B cell (primary cell): Measurements from ENCODE around the gene GUCY1B1. TPM values are rescaled to one million over a fixed set of nuclear protein-coding genes. Genes with fewer than 3 reads are reported as not detected.

Source experiments
- ATAC-seq: fragments of 200-7000 bp; cut with Tn5 transposase; one replicate; pipeline ENCODE4 v1.10.0; 2021; ENCODE audit warnings: low read depth, mild to moderate bottlenecking, moderate number of reproducible peaks, moderate library complexity
- CTCF ChIA-PET: fragments of 350-600 bp; sonication (Branson Sonifier 250); formaldehyde crosslinking; loops from one replicate; lab custom pipeline; 2021; ENCODE audit warnings: antibody characterized with exemption, inconsistent platforms; lab: Charles Lee
- POLR2A ChIA-PET: fragments of 350-600 bp; sonication (Branson Sonifier 250); formaldehyde crosslinking; loops from one replicate; lab custom pipeline; 2021; ENCODE audit warnings: antibody characterized with exemption; lab: Charles Lee
- DNase-seq: peaks from one replicate; pipeline ENCODE4 v3.0.0; 2013
- H2AFZ ChIP-seq: 2 replicates; pipeline ENCODE4 v1.6.1; 2012; ENCODE audit warnings: mild to moderate bottlenecking, low read depth, low read length; ENCODE audit not compliant: insufficient read depth, poor library complexity, severe bottlenecking
- H3K27ac ChIP-seq, 2 donors: 1 replicate in 1 of 2; 2 replicates in 1 of 2; pipeline ENCODE4 v1.5.1; 2012 to 2013; ENCODE audit warnings: low read length in 2 of 2, mild to moderate bottlenecking in 2 of 2, moderate library complexity in 1 of 2
- H3K27me3 ChIP-seq, 4 experiments: fragments of 200-600 bp in 1 of 4; sonication (generic) in 1 of 4; replicated peaks in 1 of 4; 1 replicate in 2 of 4; 2 replicates in 2 of 4; pipeline versions ENCODE4 v1.6.1 to v1.7.0; 2013 to 2016; ENCODE audit warnings: low read length in 3 of 4, mild to moderate bottlenecking in 2 of 4, mixed read lengths in 1 of 4, moderate library complexity in 1 of 4; ENCODE audit not compliant: insufficient read depth in 4 of 4, control insufficient read depth in 3 of 4; ENCODE audit errors: control extremely low read depth in 1 of 4
- H3K36me3 ChIP-seq, 2 experiments: replicated peaks in 1 of 2; 1 replicate in 1 of 2; 2 replicates in 1 of 2; pipeline versions ENCODE4 v1.6.1 to v1.7.1; 2013; ENCODE audit warnings: low read length in 1 of 2; ENCODE audit not compliant: insufficient read depth in 2 of 2, control insufficient read depth in 1 of 2; ENCODE audit errors: control extremely low read depth in 1 of 2, extremely low read depth in 1 of 2
- H3K4me1 ChIP-seq, 2 donors: fragments of 200-600 bp in 1 of 2; sonication (generic) in 1 of 2; 1 replicate in 1 of 2; 2 replicates in 1 of 2; pipeline versions ENCODE4 v1.5.1 to v1.6.1; 2013 to 2017; ENCODE audit warnings: low read length in 2 of 2; ENCODE audit not compliant: control insufficient read depth in 2 of 2, insufficient read depth in 2 of 2
- H3K4me2 ChIP-seq: replicated peaks from 2 replicates; pipeline ENCODE3; 2012; ENCODE audit warnings: mild to moderate bottlenecking, low read depth, low read length; ENCODE audit not compliant: poor library complexity, severe bottlenecking
- H3K4me3 ChIP-seq, 5 experiments: fragments of 200-600 bp in 1 of 5; sonication (generic) in 1 of 5; 1 replicate in 3 of 5; 2 replicates in 2 of 5; pipeline versions ENCODE4 v1.5.1 to v1.7.0; 2011 to 2016; ENCODE audit warnings: low read length in 4 of 5, mild to moderate bottlenecking in 4 of 5, low read depth in 2 of 5, control low read depth in 1 of 5, moderate library complexity in 1 of 5; ENCODE audit not compliant: insufficient read depth in 1 of 5; ENCODE audit errors: control extremely low read depth in 1 of 5, extremely low read depth in 1 of 5
- H3K79me2 ChIP-seq: fragments of 200-600 bp; sonication (generic); one replicate; pipeline ENCODE4 v1.6.0; 2016; ENCODE audit warnings: low read length; ENCODE audit not compliant: control insufficient read depth, insufficient read depth
- H3K9ac ChIP-seq: fragments of 200-600 bp; sonication (generic); 2 replicates; pipeline ENCODE4 v1.6.1; 2017; ENCODE audit warnings: mild to moderate bottlenecking, low read length, moderate library complexity
- H3K9me3 ChIP-seq, 3 donors: one replicate each; pipeline versions ENCODE4 v1.6.1 to v1.7.1; 2013; ENCODE audit warnings: low read length in 2 of 3; ENCODE audit not compliant: control insufficient read depth in 2 of 3, insufficient read depth in 1 of 3; ENCODE audit errors: control extremely low read depth in 1 of 3
- H4K20me1 ChIP-seq: 2 replicates; pipeline ENCODE4 v1.6.0; 2012; ENCODE audit warnings: mild to moderate bottlenecking, low read length; ENCODE audit not compliant: insufficient read depth, control insufficient read depth, poor library complexity, severe bottlenecking
- H3K27ac Mint-ChIP-seq: one replicate; pipeline ENCODE4 v1.8.0; 2021; ENCODE audit warnings: mixed read lengths
- H3K27me3 Mint-ChIP-seq: one replicate; pipeline ENCODE4 v1.8.0; 2021; ENCODE audit warnings: mixed read lengths
- H3K4me1 Mint-ChIP-seq: one replicate; pipeline ENCODE4 v1.8.0; 2021; ENCODE audit warnings: mixed read lengths
- H3K4me3 Mint-ChIP-seq: one replicate; pipeline ENCODE4 v1.8.0; 2021; ENCODE audit warnings: mixed read lengths
- H3K9me3 Mint-ChIP-seq: one replicate; pipeline ENCODE4 v1.8.0; 2022; ENCODE audit warnings: mixed read lengths; ENCODE audit not compliant: insufficient read depth
- CTCF ChIP-seq: fragments of 200-600 bp; IDR thresholded peaks from one replicate; pipeline ENCODE4 v1.8.0; 2022; ENCODE audit warnings: antibody characterized with exemption, mild to moderate bottlenecking
- EZH2 ChIP-seq: IDR thresholded peaks from 2 replicates; pipeline ENCODE4 v1.6.1; 2012; ENCODE audit warnings: borderline replicate concordance, low read depth, mild to moderate bottlenecking, moderate library complexity, low read length; ENCODE audit not compliant: insufficient read depth, poor library complexity, severe bottlenecking
- WGBS: methylation state at CpG from one replicate; pipeline ENCODE4 v1.1.5; 2013; ENCODE audit warnings: missing lambda C conversion rate; ENCODE audit not compliant: insufficient coverage; 5-methylcytosine and 5-hydroxymethylcytosine counted together
- intact Hi-C: fragments of 100-400 bp; cut with micrococcal nuclease; formaldehyde crosslinking; loops from one replicate; pipeline ENCODE4 v1.10.0; 2022
- polyA plus RNA-seq: library from polyadenylated mRNA; depleted of rRNA; stranded (reverse); fragments of >200 nt; gene quantifications from 2 replicates; pipeline ENCODE4 v1.2.3, GENCODE V29; 2012
- total RNA-seq, 2 donors: library from RNA; stranded (reverse); fragments of 120-200 nt in 1 of 2; gene quantifications; 1 replicate in 1 of 2; 2 replicates in 1 of 2; pipeline versions ENCODE4 v1.2.3 to v1.2.4, GENCODE V29; 2013 to 2022

The GUCY1B1 gene
- total and polyA plus RNA-seq, 2 donors (not counting 1 experiment from before 2014, with no cell fraction given) = 0.09 to 0.10 TPM

DNA sequence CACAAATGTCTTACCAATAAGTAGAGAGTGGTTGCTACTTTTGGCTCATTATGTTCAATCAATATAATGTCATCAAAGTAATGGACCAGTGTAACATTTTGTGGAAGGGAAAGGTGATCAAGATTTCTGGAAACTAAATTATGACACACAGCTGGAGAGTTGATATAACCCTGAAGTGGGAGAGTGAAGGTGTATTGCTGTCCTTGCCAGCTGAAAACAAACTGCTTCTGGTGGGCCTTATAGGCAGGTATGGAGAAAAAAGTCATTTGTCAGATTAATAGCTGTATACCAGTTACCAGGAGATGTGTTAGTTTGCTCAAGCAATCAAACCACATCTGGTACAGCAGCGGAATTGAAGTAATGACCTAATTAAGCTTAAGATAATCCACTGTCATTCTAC is 17.3 kb upstream of the GUCY1B1 start:
- no peak for TF ChIP-seq CTCF
- TF ChIP-seq EZH2 = no peak
- H3K4me1 ChIP-seq = no peaks in the 10 kb centered on the region
- ChIA-PET POLR2A (no interaction called here), CTCF (no interaction called here)
- intact Hi-C loops = no loop called here
- no CpG with 5 or more reads among the region's 1 CpG for whole genome bisulfite sequencing
- H3K36me3 ChIP-seq = no peaks in the 10 kb centered on the region
- no peaks in the 10 kb centered on the region for H3K79me2 ChIP-seq
- H3K27ac Mint-ChIP-seq = no peak overlapping the region
- no peaks in the 10 kb centered on the region for H3K27me3 ChIP-seq
- no peak overlapping the region for H3K4me3 ChIP-seq
- H3K27ac ChIP-seq = no peak overlapping the region
- no peaks in the 10 kb centered on the region for H3K4me1 Mint-ChIP-seq
- no peak for DNase-seq
- no peak overlapping the region for H3K4me3 Mint-ChIP-seq
- H2AFZ ChIP-seq = no peak overlapping the region
- ATAC-seq = no peak
- no peaks in the 10 kb centered on the region for H3K9me3 Mint-ChIP-seq
- no peak overlapping the region for H3K4me2 ChIP-seq
- H3K27me3 Mint-ChIP-seq = no peaks in the 10 kb centered on the region
- no peak overlapping the region for H3K9ac ChIP-seq
- no peaks in the 10 kb centered on the region for H4K20me1 ChIP-seq
- no peaks in the 10 kb centered on the region for H3K9me3 ChIP-seq

DNA sequence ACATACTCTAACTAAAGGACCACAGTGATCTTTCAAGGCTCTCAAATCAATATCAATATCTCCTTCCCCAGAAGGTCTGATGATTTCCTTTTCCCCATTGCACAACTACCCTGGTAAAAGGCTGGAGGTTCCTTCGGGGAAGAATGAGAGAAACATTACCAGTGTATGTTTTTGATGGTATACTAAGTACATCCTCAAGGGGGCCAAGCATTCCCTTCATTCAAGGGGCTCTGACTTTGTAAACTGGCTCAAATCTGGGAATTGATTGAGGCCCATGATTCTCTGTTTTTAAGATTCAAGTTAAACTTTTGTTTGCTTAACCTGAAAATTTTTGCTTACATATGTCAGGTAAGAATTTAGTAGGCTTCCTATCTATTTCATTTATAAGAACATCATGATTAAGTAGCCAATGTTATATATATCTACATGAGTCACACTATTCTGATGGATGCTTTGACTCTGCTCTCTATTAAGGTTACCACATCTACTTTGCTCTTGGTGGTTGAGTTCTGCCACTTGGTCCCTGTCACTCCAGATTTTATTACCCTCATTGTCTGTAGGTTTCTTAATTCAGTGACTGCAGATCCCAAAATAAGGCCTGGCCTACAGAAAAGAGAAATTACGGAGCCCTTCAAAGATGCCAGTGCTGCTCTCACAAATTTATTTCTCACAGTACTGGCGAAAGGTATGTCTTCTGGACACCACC is 16.4 kb upstream of the GUCY1B1 start:
- no peaks in the 10 kb centered on the region for H3K9me3 ChIP-seq
- no peak overlapping the region for H3K4me3 Mint-ChIP-seq
- no peak for ATAC-seq
- no peak overlapping the region for H3K4me2 ChIP-seq
- H3K27ac ChIP-seq = no peak overlapping the region
- H3K9me3 Mint-ChIP-seq = no peaks in the 10 kb centered on the region
- no peaks in the 10 kb centered on the region for H3K27me3 Mint-ChIP-seq
- H3K27ac Mint-ChIP-seq = no peak overlapping the region
- intact Hi-C loops = no loop called here
- H3K4me3 ChIP-seq = no peak overlapping the region
- no peaks in the 10 kb centered on the region for H3K36me3 ChIP-seq
- no peaks in the 10 kb centered on the region for H3K27me3 ChIP-seq
- no peak overlapping the region for H2AFZ ChIP-seq
- DNase-seq = no peak
- POLR2A ChIA-PET = no interaction called here
- TF ChIP-seq CTCF (no peak), EZH2 (no peak)
- H3K4me1 Mint-ChIP-seq = no peaks in the 10 kb centered on the region
- no peak overlapping the region for H3K9ac ChIP-seq
- no peaks in the 10 kb centered on the region for H4K20me1 ChIP-seq
- H3K4me1 ChIP-seq = no peaks in the 10 kb centered on the region
- 76% methylated on average over 2 of the region's 3 CpGs for WGBS
- CTCF ChIA-PET = no interaction called here
- no peaks in the 10 kb centered on the region for H3K79me2 ChIP-seq
